ENCODE data around the gene FLNB.

GRCh38 chr3:58052373-58053273 lies 44.4 kb downstream of the FLNB start:
- TF ChIP-seq, protein P1, sequence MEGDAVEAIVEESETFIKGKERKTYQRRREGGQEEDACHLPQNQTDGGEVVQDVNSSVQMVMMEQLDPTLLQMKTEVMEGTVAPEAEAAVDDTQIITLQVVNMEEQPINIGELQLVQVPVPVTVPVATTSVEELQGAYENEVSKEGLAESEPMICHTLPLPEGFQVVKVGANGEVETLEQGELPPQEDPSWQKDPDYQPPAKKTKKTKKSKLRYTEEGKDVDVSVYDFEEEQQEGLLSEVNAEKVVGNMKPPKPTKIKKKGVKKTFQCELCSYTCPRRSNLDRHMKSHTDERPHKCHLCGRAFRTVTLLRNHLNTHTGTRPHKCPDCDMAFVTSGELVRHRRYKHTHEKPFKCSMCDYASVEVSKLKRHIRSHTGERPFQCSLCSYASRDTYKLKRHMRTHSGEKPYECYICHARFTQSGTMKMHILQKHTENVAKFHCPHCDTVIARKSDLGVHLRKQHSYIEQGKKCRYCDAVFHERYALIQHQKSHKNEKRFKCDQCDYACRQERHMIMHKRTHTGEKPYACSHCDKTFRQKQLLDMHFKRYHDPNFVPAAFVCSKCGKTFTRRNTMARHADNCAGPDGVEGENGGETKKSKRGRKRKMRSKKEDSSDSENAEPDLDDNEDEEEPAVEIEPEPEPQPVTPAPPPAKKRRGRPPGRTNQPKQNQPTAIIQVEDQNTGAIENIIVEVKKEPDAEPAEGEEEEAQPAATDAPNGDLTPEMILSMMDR (IDR thresholded peaks at IDR 0.05): no peak
- TF ChIP-seq POLR2A (IDR thresholded peaks at IDR 0.05): peak in 1 of 2 donors; percentile 73

All from adrenal gland (tissue), 5 donors.